Measurements from ENCODE around the gene THTPA.

THTPA gene, protein sequence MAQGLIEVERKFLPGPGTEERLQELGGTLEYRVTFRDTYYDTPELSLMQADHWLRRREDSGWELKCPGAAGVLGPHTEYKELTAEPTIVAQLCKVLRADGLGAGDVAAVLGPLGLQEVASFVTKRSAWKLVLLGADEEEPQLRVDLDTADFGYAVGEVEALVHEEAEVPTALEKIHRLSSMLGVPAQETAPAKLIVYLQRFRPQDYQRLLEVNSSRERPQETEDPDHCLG

GRCh38 chr14:23555882-23556699 lies at the start of gene THTPA:
TSS of gene THTPA (plus strand) at chr14:23556271. CDS start at chr14:23556758, 487 bp downstream.
- in situ Hi-C loops (cut with MboI; ENCODE audit: low pct_unique_long_range_greater_than_20kb, low sequenced_read_pairs, unreplicated experiment) = no loop called here
- TF ChIP-seq CTCF (IDR thresholded peaks at IDR 0.05; ENCODE audit: extremely low read depth, insufficient read depth, missing control alignments) = no peak
- peak; percentile 93 for DNase-seq (ENCODE audit: low spot score)

DNA sequence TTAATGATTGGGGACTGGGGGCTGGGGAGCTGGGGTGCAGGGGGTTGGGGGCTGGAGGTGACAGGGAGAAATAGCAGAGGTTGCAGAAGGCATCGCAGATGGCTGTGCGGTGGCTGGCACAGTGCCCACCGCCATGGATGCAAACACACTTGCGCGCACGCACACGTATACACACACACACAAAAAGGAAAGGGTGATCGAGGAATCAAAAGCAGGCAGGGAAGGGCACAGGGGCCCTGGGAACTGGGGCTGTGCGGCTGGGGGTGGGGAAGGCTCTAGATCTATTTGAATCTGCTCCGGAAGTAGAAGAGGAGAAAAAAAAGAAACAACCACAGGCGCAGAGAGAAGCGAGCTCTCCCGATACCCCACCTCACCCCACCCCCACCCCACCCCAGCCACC lies 43.9 kb upstream of the THTPA start:
- TF ChIP-seq CTCF (IDR thresholded peaks at IDR 0.05; ENCODE audit: extremely low read depth, insufficient read depth, missing control alignments) = no peak
- DNase-seq (ENCODE audit: low spot score) = no peak
- in situ Hi-C loops (cut with MboI; ENCODE audit: low pct_unique_long_range_greater_than_20kb, low sequenced_read_pairs, unreplicated experiment) = no loop called here

DNA sequence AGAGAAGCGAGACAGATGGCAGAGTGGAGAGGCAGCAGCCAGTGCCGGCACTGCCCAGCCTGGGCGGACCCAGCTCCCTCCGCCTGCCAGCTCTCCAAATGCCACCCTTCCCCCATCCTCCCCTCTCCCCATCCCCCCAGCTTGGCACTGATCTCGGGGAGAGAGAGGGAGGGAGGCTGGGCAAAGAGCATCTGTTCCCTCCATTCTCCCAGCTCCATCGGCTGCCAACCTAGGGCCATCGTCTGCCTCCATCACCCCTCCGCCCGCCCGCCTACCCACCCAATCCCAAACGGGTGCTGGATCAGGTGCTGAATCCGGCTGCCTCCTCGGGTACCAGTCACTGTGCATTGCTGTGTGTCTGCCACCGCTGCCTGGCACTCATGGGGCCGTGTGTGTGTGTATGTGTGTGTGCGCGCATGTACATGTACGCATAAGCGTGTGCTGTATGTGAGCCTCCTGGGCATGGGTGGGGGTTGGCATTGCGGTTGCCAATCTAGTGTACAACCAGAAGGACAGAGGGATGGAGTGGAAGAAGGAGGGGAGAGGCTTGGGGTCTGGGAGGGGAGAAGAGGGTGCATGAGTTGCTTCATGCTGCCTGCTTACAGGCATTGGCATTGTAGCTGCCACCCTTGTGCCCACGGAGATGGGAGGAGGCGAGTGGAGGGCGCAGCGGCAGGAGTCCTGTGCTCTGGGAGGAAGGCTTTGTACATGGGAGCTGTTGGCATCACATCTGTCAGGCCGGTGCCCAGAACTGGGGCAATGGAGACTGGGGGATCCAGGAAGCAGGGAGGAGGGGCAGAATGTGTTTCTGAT lies 42.9 kb upstream of the THTPA start:
- in situ Hi-C loops (cut with MboI; ENCODE audit: low pct_unique_long_range_greater_than_20kb, low sequenced_read_pairs, unreplicated experiment) = no loop called here
- TF ChIP-seq CTCF (IDR thresholded peaks at IDR 0.05; ENCODE audit: extremely low read depth, insufficient read depth, missing control alignments) = no peak
- no peak for DNase-seq (ENCODE audit: low spot score)

DNA sequence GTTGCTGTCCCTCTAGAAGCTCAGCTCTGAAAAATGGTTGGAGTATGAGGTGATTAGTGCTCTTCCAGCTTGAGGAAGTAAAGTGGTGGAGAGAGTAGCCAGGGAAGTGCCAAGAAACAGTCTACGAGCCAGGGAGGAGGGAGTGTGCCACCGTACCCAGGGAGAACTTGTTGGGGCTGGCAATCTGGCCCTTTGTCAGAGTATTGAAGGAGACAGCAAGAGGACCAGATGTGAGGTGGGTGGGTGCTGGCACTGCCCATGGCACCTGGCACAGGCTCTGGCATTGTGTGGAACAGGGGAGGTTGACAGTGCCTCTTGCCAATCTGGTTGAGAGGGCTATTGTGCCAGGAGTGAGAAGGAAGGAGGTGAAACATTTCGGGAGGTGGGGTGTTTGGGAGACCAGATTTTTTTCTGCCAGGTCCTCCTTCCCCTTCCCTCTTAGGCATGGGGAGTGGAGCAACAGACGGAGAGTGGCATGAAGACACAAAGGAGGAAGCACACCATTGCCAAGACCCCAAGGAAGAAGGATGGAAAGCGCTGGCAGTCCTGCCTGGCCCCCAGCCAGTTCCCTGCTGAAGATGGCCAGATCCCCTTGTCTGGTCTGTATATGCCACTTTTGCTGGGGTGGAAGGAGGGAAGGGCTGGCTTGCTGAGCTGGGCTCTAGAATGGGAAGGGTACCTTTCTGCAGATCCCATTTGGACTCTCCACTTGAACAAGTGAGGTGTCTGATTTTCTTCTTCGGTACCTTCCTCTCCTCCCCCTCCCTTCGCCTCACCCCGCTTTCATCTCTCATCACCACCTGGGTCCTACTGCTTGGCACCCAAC lies 42.0 kb upstream of the THTPA start:
- in situ Hi-C loops (cut with MboI; ENCODE audit: low pct_unique_long_range_greater_than_20kb, low sequenced_read_pairs, unreplicated experiment) = no loop called here
- no peak for DNase-seq (ENCODE audit: low spot score)
- no peak for TF ChIP-seq CTCF (IDR thresholded peaks at IDR 0.05; ENCODE audit: extremely low read depth, insufficient read depth, missing control alignments)

DNA sequence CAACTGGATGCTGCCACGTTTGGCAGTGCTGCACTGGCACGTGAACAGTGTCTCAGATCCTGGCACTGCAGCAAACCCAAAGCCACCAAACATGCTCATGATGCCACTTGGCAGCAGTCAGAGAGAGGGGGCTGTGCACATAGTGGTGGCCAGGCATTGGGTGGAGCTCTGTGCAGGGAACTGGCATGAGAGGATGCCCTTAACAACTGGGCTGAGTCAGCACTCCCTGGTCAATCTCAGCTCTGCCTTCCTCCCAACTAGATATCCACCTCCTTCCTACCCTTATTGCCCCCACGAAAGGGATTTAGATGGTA lies 41.5 kb upstream of the THTPA start:
- no peak for DNase-seq (ENCODE audit: low spot score)
- no peak for TF ChIP-seq CTCF (IDR thresholded peaks at IDR 0.05; ENCODE audit: extremely low read depth, insufficient read depth, missing control alignments)
- in situ Hi-C loops (cut with MboI; ENCODE audit: low pct_unique_long_range_greater_than_20kb, low sequenced_read_pairs, unreplicated experiment) = no loop called here
